ENCODE measurements around the gene NPHP4.

NPHP4 gene

GRCh38 chr1:6002714-6003501, 10.7 kb upstream of the NPHP4 start:
- DNase-seq: no peak

- DNase-seq: peak; percentile 76
These were observed 9.9 kb upstream of the NPHP4 start for GRCh38 chr1:6001992-6002576.

DNA sequence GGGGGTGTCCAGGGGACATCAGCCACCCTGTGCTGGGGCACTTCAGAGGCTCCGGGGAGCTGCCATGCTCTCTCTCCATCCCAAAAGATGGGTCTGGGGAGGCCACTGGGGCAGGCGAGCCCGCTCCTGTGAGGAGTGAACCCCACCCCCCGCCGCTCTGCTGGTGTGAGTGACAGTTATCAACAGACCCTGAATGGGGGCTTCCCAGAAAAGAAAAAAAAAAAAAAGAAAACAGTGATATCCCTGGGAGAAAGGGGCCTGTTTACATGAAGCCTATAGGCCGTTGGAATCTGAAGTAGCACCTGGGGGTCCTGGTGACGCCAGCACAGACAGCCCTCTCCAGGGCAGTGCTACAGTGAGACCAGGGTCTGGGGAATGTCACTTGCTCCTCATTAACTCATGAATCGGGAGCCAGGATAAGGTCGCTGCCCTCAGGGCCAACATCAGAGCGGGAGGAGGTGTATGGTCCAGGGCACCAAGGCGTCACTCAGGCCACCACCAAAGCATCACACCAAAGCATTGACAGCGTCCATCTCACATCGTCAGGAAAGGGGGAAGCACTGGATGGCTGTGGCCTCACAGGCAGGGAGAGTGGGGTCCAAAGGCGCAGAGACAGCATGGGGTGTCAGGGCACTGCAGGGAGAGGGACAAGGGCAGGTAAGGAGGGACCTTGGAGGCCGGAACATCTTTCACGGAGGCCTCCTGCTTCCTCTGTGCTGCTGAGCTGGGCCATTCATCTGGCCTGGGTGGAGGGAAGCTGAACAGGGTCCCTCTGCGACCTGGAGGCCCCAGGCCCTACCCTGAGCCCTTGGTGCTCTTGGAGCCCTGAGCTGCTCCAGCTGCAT, 8.4 kb upstream of the NPHP4 start:
- DNase-seq: no peak

DNA sequence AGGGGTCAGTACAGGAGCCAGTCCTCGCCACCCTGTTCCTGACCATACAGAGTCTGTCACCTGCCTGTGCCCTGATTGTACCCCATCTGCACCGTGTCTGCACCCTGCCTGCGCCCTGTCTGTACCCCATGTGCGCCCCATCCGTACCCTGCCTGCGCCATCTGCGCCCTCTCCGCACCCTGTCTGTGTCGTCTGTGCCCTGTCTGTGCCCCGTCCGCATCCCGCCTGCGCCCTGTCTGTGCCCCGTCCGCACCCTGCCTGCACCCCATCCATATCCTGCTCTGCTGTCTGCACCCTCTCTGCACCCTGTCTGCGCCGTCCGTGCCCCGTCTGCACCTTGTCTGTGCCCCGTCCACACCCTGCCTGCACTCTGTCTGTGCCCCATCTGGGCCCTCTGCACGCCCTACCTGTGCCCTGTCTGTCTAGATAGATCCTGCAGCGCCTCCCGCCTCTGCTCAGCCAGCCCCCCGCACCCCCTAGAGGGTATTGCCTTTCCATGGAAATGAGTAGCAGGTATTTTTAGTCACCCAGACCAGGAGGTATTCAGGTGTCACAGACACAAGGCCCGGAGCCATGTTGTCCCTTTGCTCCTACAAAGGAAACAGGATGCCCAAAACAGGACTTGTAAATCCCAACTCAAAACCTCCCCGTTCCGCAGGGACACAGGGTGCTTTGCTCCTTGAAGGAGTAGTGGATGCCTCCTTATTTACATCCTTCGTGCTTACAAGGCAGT, 7.7 kb upstream of the NPHP4 start:
- no peak for DNase-seq

GRCh38 chr1:5998906-5999301, 6.7 kb upstream of the NPHP4 start:
- no peak for DNase-seq

DNA sequence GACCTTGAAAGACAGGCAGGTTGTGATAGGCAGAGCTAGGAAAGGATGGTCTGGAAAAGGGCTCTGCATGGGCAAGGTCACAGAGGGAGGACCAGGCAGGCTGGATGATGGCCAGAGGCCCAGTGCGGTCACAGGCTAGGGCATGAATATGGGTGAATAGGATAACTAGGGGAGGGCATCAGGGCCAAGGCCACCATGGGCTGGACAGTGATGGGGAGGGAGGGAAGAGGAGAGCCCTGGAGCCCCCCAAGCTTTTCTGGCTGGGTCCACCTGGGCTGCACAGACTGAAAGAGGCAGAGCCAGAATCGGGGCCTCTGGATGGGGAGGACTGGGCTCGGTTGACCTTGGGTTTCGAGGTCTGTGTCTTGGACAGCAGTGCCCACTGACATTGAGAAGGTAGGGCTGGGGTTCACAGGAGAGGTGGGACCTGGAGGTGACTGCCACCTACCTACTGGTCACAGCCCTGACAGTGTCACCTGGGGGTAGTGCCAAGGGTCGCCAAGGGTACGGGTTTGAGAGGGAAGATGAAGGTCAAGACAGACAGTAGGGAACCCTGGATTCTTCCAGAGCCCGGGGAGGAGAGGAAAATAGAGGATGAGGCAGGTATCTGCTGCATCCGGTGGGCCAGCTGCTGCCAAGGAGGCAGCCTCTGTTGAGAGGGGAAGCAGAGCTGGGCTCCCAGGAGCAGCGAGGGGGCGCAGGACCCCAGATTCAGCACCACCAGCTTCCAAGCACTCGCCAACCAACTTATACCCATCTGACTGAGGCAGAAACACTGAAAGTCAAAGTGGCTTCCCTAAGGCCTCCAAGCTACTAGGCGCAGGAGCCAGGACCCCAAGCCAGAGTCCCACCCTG, 6.1 kb upstream of the NPHP4 start:
- no peak for DNase-seq

DNA sequence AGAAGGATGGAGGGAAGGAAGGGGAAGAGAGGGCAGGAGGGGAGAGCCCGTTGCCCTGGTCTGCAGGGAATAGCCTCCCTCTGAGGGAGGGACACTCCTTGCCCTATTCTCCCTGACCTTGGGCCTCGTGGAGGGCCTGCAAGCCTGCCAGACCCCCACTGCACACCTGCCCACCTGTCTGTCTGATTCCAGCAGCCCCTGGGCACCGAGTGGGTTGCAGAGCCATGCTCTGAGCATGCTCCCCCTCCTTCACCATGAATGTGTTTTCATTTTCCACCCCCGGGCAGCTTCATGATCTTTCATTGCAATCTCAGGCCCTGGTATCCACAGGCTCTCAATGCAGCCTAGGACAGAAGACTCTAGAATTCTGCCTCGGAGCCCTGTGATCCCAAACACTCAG, 5.1 kb upstream of the NPHP4 start:
- DNase-seq: no peak

DNA sequence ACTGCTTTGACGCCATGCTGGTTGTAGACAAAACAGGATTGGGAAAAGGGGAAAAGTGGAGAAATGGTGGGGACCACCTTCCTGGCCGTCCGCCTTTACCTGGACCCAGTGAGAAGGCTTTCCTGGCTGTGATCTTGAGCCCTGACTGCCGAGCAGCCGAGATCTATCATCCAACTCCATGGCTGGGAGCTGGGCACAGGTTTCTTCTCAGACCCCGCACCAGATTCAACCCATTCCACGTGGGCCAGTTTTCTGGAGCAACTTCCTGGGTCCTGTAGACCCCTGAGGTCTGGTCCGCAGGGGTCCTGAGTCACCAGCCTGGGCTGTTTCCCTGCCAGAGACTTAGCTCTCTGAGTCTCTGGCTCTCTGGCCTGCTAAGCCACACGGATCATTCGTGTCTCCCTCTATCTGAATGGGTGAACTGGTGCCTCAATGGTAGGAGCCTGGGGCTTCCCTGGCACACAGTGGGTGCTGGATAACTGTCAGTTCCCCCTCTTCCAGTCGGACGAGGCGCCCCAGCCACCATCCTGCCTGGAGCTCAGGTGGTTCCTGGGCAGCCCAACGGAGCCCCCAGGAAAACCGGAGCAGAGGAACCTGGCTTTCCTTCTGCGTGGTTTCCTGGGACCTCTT, 4.5 kb upstream of the NPHP4 start:
- no peak for DNase-seq

DNA sequence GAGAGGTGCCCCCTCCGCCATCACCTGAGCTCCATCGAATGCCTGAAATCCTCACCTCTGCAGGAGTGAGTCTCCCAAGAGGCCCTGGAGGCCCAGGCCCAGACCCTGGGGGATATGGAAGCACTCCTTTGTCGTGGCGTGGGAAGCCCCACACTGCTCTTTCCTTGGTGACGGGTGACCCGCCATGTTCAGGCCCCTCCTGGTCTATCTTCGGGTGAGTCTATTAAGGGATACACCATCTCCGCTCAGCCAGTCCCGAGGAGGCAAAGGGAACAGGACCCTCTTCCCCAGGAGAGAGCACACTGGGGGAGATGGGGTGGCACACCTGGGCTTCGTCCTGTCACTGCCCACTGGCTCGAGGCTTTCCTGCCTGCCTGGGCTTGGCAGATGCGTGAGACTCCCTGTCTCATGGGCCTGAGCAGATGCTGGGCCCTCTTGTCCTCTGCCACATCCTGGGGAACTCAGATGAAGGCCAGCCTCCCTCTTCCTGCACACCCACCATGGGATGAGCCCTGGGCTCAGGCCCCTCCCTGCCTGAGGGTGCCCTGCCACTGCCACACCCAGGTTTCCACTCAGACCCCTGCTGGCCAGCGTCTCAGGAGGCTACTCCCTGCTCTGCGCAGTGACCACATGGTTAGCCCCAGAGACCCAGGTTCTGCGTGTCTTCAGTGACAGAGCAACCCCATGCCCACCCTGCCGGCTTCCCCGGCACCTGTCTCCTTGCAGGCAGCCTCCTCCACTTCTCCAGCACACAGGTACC, 3.8 kb upstream of the NPHP4 start:
- DNase-seq: no peak

DNA sequence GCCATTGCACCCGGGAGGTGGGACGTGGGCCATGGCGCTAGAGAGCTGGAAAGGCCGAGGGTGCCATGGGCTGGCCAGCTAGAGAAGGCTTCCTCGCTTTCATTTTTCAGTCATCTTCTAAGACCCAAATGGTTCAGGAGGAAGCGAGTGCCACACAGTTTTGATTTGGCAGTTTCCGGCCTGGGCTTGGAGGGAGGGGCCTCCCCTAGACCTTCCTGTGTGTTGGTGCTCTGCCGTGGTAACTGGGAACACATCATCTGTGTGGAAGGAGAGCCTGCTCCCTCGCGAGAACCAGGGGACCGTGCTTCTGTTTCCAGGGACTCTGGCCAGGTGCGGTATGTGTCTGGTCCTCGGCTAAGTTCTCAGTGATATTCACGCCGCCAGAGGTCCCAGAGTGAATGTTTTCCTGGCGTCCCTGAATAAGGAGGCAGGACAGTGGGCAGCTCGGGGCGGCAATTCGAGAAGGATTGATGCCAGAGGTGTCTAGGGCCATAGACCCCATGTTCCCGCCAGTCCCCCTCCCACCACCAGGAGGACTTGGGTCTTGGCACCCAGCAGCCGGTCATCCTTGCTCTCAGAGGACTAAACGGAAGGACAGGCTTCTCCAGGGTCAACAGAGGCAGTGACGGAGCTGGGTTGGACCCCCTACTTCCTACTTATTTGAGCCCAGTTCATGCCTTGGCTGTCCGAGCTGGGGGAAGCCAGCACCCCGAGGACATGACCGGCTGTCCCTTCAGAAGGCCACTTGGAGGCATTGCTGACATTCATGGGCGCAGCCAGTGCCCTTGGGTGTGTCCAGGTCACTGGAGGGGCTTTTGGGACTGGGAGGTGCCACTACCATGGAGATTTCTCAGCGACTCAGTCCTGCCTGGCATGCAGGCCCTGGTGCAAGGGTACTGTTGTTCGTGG, 2.7 kb upstream of the NPHP4 start:
- no peak for DNase-seq

- DNase-seq: no peak
These were observed 1.6 kb upstream of the NPHP4 start for GRCh38 chr1:5993556-5994491.

GRCh38 chr1:5992814-5993555, 760 bp upstream of the NPHP4 start:
- no peak for DNase-seq

DNA sequence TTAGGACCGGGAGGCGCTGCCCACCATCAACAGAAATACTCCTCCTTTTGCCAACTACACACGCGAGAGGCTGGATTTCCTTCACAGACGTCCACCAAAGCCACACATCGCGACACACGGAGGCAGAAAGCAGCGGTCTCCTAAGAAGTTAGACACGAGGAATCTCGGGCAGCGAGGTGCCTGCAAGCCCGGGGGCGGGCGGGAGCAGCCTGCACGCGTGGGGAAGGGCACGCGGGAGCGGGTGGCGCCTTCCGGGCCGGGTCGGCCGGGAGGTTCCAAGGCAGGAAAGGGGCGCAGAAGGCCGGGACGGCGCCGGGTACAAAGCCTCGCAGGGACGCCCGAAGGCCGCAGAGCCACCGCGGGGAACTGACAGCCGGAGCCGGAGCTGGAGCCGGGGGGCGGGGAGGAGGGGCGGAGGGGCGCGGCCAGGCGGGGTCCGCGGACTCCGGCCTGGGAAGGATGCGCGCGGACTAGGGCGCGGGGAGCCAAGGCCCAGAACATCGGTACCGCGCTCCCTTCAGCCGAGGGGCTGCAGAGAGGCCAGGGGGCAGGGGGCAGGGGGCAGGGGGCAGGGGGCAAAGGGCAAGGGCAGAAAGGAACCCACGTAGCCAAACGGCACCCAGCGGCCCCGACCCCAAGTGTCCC, 722 bp downstream of the NPHP4 start:
- DNase-seq: no peak

DNA sequence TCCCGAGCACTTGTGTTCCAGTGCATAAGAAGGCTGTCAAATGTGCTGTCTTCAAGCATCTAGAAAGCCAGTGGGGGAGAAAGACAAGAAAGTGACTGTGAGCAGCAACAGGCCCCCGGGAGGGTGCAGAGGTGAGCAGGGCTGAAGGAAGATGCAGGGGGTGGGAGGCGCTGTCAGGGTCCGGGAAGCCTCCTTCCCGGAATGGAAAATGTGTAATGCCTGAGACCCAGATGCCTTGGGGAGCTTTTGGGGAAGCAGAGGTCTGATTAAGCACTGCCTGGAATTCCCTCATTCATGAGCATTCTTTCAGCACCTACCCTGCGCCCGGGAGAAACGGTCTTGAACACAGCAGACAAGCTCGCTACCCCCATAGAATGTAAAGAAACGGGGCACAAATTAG, 1.3 kb downstream of the NPHP4 start:
- no peak for DNase-seq

DNA sequence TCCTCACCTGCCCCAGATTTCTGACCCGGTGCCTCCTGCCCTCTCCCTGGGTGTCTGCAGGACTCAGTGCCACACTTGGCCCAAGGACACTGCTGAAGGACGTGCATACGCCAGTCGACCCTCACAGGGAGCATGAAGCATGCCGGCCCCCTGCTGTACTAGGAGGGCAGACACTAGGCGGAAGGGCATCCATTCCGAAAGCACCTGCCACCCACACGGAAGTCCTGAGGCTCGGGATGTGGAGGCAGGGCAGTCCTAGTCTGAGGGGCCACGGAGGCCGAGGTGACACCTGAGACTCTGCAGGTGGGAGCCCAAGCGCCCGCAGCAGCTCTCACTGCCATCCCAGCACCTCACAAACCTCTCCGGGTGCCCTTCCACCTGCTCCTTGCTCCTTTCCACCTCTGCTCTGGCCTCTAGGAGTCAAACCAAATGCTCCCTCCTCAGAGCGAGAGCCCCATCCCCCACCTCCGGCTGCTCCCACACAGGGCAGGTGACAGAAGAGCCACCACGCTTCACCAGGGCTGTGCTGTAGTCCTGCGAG, 2.4 kb downstream of the NPHP4 start:
- no peak for DNase-seq

- no peak for DNase-seq
These were observed 3.0 kb downstream of the NPHP4 start for GRCh38 chr1:5989286-5989605.

GRCh38 chr1:5988596-5989285, 3.5 kb downstream of the NPHP4 start:
- DNase-seq: no peak
